GM12878 (cell line): Measurements from ENCODE around the gene MARS1. TPM values are rescaled to one million over a fixed set of nuclear protein-coding genes. Genes with fewer than 3 reads are reported as not detected.

Experiments
- ATAC-seq: fragments of 200-7000 bp; cut with Tn5 transposase; 3 replicates; pipeline ENCODE4 v1.9.1; 2020; ENCODE audit warnings: mild to moderate bottlenecking, moderate library complexity
- BruUV-seq: library from RNA; stranded (reverse); fragments of 400-500 nt; replicated peaks from 2 replicates; lab custom pipeline; 2021; lab: Mats Ljungman, UMichigan
- CTCF ChIA-PET: fragments of 300-600 bp; sonication (Branson Sonifier 250); formaldehyde crosslinking; extraction: SDS; loops from one replicate; lab custom pipeline; 2021; ENCODE audit warnings: inconsistent platforms; lab: Yijun Ruan, JAX
- POLR2A ChIA-PET: fragments of 350-600 bp; formaldehyde crosslinking; extraction: SDS; loops from one replicate; lab custom pipeline; 2021; ENCODE audit warnings: inconsistent platforms; lab: Charles Lee
- RAD21 ChIA-PET: fragments of 300-600 bp; sonication (Branson Sonifier 250); formaldehyde crosslinking; loops from one replicate; lab custom pipeline; 2023; ENCODE audit warnings: antibody characterized with exemption; ENCODE audit not compliant: unreplicated experiment; lab: Charles Lee
- SMC1A ChIA-PET: fragments of 300-600 bp; sonication (Branson Sonifier 250); formaldehyde crosslinking; loops from one replicate; lab custom pipeline; 2023; ENCODE audit not compliant: unreplicated experiment, uncharacterized antibody; lab: Charles Lee
- DNase-seq: peaks from one replicate; pipeline ENCODE4 v3.0.0-alpha.2; 2011; ENCODE audit warnings: low read depth, low spot score
- FAIRE-seq: peaks from 3 replicates; lab custom pipeline; 2011; peaks lifted over from hg19 to GRCh38; lab: Jason Lieb, UNC
- H2AFZ ChIP-seq: 2 replicates; pipeline ENCODE4 v1.6.0; 2011; ENCODE audit warnings: low read depth, low read length, control low read depth; ENCODE audit not compliant: control insufficient read depth
- H3K27ac ChIP-seq: 2 replicates; pipeline ENCODE4 v1.5.1; 2011; ENCODE audit warnings: control low read depth; ENCODE audit not compliant: control insufficient read depth, insufficient read depth
- H3K27me3 ChIP-seq, 2 experiments: replicated peaks in 1 of 2; 2 replicates each; pipeline versions ENCODE4 v1.6.0 to v1.6.1; 2011; ENCODE audit warnings: low read length in 1 of 2; ENCODE audit not compliant: control insufficient read depth in 2 of 2, insufficient read depth in 2 of 2
- H3K36me3 ChIP-seq, 2 experiments: 2 replicates each; pipeline ENCODE4 v1.5.1; 2011; ENCODE audit warnings: low read length in 1 of 2; ENCODE audit not compliant: control insufficient read depth in 2 of 2, insufficient read depth in 2 of 2
- H3K4me1 ChIP-seq: 2 replicates; pipeline ENCODE4 v1.6.1; 2011; ENCODE audit warnings: mild to moderate bottlenecking, low read length, moderate library complexity, mixed read lengths; ENCODE audit not compliant: control insufficient read depth, insufficient read depth
- H3K4me2 ChIP-seq: 2 replicates; pipeline ENCODE4 v1.6.0; 2011; ENCODE audit warnings: control low read depth; ENCODE audit not compliant: control insufficient read depth, insufficient read depth
- H3K4me3 ChIP-seq: fragments of 200-600 bp; sonication (generic); 2 replicates; pipeline ENCODE4 v1.5.1; 2016
- H3K79me2 ChIP-seq: 2 replicates; pipeline ENCODE4 v1.6.0; 2011; ENCODE audit warnings: low read length; ENCODE audit not compliant: control insufficient read depth, insufficient read depth
- H3K9ac ChIP-seq: 2 replicates; pipeline ENCODE4 v1.8.0; 2011; ENCODE audit warnings: low read length, control low read depth, mixed read lengths; ENCODE audit not compliant: control insufficient read depth, insufficient read depth
- H3K9me3 ChIP-seq: replicated peaks from 3 replicates; pipeline ENCODE4 v1.5.1; 2011; ENCODE audit warnings: mild to moderate bottlenecking, low read length; ENCODE audit not compliant: control insufficient read depth, insufficient read depth
- H4K20me1 ChIP-seq: 2 replicates; pipeline ENCODE4 v1.6.0; 2011; ENCODE audit not compliant: control insufficient read depth, insufficient read depth
- CEBPB ChIP-seq, 2 experiments: fragments of 150-350 bp in 1 of 2; IDR thresholded peaks; 2 replicates each; pipeline ENCODE4 v1.6.1; 2012 to 2014; ENCODE audit warnings: low read depth in 2 of 2, low read length in 2 of 2, borderline replicate concordance in 1 of 2, inconsistent platforms in 1 of 2
- CHD1 ChIP-seq: IDR thresholded peaks from 2 replicates; pipeline ENCODE4 v1.6.1; 2012; ENCODE audit warnings: low read depth, low read length, improper control_type of control experiment
- EED ChIP-seq: sonication (generic); IDR thresholded peaks from 2 replicates; pipeline ENCODE4 v1.6.1; 2016; ENCODE audit warnings: antibody characterized with exemption, low read depth
- ESRRA ChIP-seq: IDR thresholded peaks from 2 replicates; pipeline ENCODE4 v1.6.1; 2012; ENCODE audit warnings: mild to moderate bottlenecking, low read length, improper control_type of control experiment
- ETV6 ChIP-seq, 2 experiments: fragments of 450-650 bp in 1 of 2; IDR thresholded peaks in 1 of 2; conservative IDR thresholded peaks in 1 of 2; 2 replicates each; pipeline ENCODE4 v1.6.1; 2014; ENCODE audit warnings: antibody characterized with exemption in 1 of 2, borderline replicate concordance in 1 of 2, low read depth in 1 of 2, mild to moderate bottlenecking in 1 of 2, moderate library complexity in 1 of 2
- MXI1 ChIP-seq: fragments of 150-350 bp; IDR thresholded peaks from 2 replicates; pipeline ENCODE4 v1.6.1; 2011; ENCODE audit warnings: low read depth, mild to moderate bottlenecking, inconsistent platforms, low read length, improper control_type of control experiment
- MYB ChIP-seq: fragments of 150-350 bp; IDR thresholded peaks from 2 replicates; pipeline ENCODE4 v1.6.1; 2014; ENCODE audit warnings: mild to moderate bottlenecking, low read depth, low read length, borderline replicate concordance
- NFYA ChIP-seq: IDR thresholded peaks from 2 replicates; pipeline ENCODE4 v1.6.1; 2011; ENCODE audit warnings: low read depth, mild to moderate bottlenecking, low read length, improper control_type of control experiment, borderline replicate concordance
- NR2C2 ChIP-seq: IDR thresholded peaks from 2 replicates; pipeline ENCODE4 v1.6.1; 2011; ENCODE audit warnings: borderline replicate concordance, low read depth; ENCODE audit not compliant: control insufficient read depth, insufficient read length
- RAD51 ChIP-seq: fragments of 450-650 bp; IDR thresholded peaks from 2 replicates; pipeline ENCODE4 v1.6.1; 2016; ENCODE audit warnings: moderate library complexity, mild to moderate bottlenecking, inconsistent platforms
- SIN3A ChIP-seq: IDR thresholded peaks from 2 replicates; pipeline ENCODE4 v1.6.1; 2012; ENCODE audit warnings: low read depth, low read length, improper control_type of control experiment
- ZSCAN29 ChIP-seq: fragments of 450-650 bp; IDR thresholded peaks from 2 replicates; pipeline ENCODE4 v1.6.1; 2017; ENCODE audit warnings: mild to moderate bottlenecking, moderate library complexity
- WGBS: methylation state at CpG from one replicate; pipeline ENCODE4 v1.1.6; 2016; ENCODE audit warnings: low lambda C conversion rate; ENCODE audit not compliant: insufficient replicate concordance, insufficient coverage; ENCODE audit errors: missing lambda C conversion rate; 5-methylcytosine and 5-hydroxymethylcytosine counted together
- in situ Hi-C: fragments of 300-500 bp; cut with MboI; formaldehyde crosslinking; loops from 9 replicates; pipeline ENCODE4 v1.14.3; 2018; ENCODE audit warnings: mixed read lengths
- intact Hi-C: fragments of 100-400 bp; cut with micrococcal nuclease; formaldehyde crosslinking; loops from one replicate; pipeline ENCODE4 v1.14.2; 2022; ENCODE audit not compliant: unreplicated experiment
- polyA plus RNA-seq, 11 experiments: library from polyadenylated mRNA; depleted of rRNA in 4 of 11; unstranded in 6 of 11; stranded (reverse) in 5 of 11; fragments of >200 nt; fragmentation: Nextera tagmentation in 4 of 11; fragmentation: Illumina TruSeq in 1 of 11; extraction: Ambion mirVana in 4 of 11; extraction: Trizol in 1 of 11; gene quantifications; 1 replicate in 1 of 11; 2 replicates in 10 of 11; pipeline versions ENCODE4 v1.2.1 to v1.2.3, GENCODE V29; 2011 to 2016; ENCODE audit warnings: inconsistent platforms in 2 of 11, missing spikeins in 2 of 11, low read depth in 1 of 11
- total RNA-seq, 4 experiments: library from RNA; depleted of rRNA in 3 of 4; stranded (reverse); fragments of >200 nt in 3 of 4; fragmentation: Illumina TruSeq in 1 of 4; extraction: Trizol in 1 of 4; gene quantifications; 2 replicates each; pipeline versions ENCODE4 v1.2.1 to v1.2.3, GENCODE V29; 2013 to 2021
- TF ChIP-seq, protein P1 (sequence below): fragments of 450-650 bp; IDR thresholded peaks from 2 replicates; pipeline ENCODE4 v1.6.1; 2018; ENCODE audit warnings: mild to moderate bottlenecking, low read depth, moderate library complexity; ENCODE audit not compliant: partially characterized antibody
- TF ChIP-seq, protein P2 (sequence below): IDR thresholded peaks from 2 replicates; pipeline ENCODE4 v1.6.1; 2011; ENCODE audit warnings: mild to moderate bottlenecking, low read depth, low read length, moderate library complexity; ENCODE audit not compliant: insufficient replicate concordance
- TF ChIP-seq, protein P3 (sequence below): fragments of 450-650 bp; formaldehyde crosslinking; IDR thresholded peaks from 2 replicates; pipeline ENCODE4 v1.5.0; 2022; ENCODE audit warnings: mild to moderate bottlenecking, missing genetic modification characterization

Gene MARS1
- total and polyA plus RNA-seq, 10 of the 15 experiments (the other 5 are each of a cell fraction or from before 2014, with no cell fraction given): 72.3 to 270 (median 153) TPM

DNA sequence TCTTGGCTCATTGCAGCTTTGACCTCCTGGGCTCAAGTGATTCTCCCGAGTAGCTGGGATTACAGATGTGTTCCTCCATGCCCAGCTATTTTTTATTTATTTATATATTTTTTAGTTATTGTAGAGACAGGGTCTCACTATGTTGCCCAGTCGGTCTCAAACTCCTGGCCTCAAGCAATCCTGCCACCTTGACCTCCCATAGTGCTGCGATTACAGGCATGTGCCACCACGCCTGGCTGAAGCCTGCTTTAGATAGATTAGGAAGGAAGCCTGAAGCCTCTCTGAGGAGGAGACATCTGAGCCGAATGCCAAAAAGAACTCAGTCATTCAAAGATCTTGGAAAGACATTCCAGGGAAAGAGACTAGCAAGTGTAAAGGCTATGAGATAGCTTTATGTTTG lies 43.1 kb upstream of the MARS1 start (continued):
- TF ChIP-seq EED: no peak
- no peak for TF ChIP-seq CHD1
- no peak for TF ChIP-seq NFYA
- TF ChIP-seq, protein P1, sequence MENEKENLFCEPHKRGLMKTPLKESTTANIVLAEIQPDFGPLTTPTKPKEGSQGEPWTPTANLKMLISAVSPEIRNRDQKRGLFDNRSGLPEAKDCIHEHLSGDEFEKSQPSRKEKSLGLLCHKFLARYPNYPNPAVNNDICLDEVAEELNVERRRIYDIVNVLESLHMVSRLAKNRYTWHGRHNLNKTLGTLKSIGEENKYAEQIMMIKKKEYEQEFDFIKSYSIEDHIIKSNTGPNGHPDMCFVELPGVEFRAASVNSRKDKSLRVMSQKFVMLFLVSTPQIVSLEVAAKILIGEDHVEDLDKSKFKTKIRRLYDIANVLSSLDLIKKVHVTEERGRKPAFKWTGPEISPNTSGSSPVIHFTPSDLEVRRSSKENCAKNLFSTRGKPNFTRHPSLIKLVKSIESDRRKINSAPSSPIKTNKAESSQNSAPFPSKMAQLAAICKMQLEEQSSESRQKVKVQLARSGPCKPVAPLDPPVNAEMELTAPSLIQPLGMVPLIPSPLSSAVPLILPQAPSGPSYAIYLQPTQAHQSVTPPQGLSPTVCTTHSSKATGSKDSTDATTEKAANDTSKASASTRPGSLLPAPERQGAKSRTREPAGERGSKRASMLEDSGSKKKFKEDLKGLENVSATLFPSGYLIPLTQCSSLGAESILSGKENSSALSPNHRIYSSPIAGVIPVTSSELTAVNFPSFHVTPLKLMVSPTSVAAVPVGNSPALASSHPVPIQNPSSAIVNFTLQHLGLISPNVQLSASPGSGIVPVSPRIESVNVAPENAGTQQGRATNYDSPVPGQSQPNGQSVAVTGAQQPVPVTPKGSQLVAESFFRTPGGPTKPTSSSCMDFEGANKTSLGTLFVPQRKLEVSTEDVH: no peak
- TF ChIP-seq MYB: no peak

DNA sequence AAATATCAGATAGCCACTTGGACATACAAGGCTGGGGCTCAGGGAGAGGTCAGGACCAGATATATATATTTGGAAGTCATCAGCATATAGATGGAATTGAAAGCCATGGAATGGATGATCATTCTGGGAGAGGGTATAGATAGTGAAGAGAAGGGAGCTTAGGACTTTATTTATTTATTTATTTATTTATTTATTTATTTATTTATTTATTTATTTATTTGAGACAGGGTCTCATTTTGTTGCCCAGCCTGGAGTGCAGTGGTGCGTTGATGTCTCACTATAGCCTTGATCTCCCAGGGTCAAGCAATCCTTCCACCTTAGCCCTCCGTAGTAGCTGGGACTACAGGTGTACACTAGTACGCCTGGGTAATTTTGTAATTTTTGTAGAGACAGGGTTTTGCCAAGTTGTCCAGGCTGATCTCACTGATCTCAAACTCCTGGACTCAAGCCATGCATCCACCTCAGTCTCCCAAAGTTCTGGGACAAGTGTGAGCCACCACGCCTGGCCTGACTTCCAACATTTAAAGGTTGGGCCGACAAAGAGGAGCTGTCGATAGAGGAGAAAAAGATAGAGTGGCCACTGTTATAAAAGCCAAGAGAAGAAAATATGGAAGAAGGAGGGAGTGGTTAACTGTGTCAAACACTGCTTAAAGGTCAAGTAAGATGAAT lies 41.4 kb upstream of the MARS1 start:
- Histone ChIP-seq H2AFZ (no peak overlapping the region), H3K9me3 (no peaks in the 10 kb centered on the region; the same call in 2 of the 3 replicates), H3K36me3 (no peaks in the 10 kb centered on the region), H3K27me3 (no peaks in the 10 kb centered on the region), H3K4me2 (no peak overlapping the region), H3K79me2 (no peaks in the 10 kb centered on the region), H3K27ac (no peak overlapping the region), H4K20me1 (no peaks in the 10 kb centered on the region), H3K9ac (no peak overlapping the region), H3K4me3 (no peak overlapping the region), H3K4me1 (no peaks in the 10 kb centered on the region)
- intact Hi-C loops (no loop called here), in situ Hi-C loops (no loop called here)
- ChIA-PET SMC1A (no interaction called here), RAD21 (no interaction called here), POLR2A (interaction anchor here (0.6 to 2.3 kb wide), 3 partner anchors 9 to 695 kb away, joined by 3 to 5 read pairs (median 4); partner anchors contain the start of gene INHBE), CTCF (interaction anchor here (0.6 to 6.3 kb wide), 6 partner anchors 8 to 203 kb away, joined by 3 to 49 read pairs (median 5); partner anchors contain the start of gene INHBE)
- FAIRE-seq (no peak), DNase-seq (no peak), ATAC-seq (no peak)
- 85% methylated on average over 6 of the region's 6 CpGs for WGBS
- BruUV-seq: no TSS peak
- TF ChIP-seq CEBPB (IDR thresholded peaks at IDR 0.05; ENCODE audit: borderline replicate concordance in 1 of 2, low read depth in 2 of 2, low read length in 2 of 2) (no peak), RAD51 (no peak), ZSCAN29 (no peak), ESRRA (no peak), ETV6 (conservative IDR thresholded peaks at IDR 0.05 in 1 of 2, IDR thresholded peaks at IDR 0.05 in 1 of 2; ENCODE audit: borderline replicate concordance in 1 of 2, low read depth in 1 of 2) (no peak), NR2C2 (no peak), SIN3A (no peak), MXI1 (no peak)
- TF ChIP-seq, protein P2, sequence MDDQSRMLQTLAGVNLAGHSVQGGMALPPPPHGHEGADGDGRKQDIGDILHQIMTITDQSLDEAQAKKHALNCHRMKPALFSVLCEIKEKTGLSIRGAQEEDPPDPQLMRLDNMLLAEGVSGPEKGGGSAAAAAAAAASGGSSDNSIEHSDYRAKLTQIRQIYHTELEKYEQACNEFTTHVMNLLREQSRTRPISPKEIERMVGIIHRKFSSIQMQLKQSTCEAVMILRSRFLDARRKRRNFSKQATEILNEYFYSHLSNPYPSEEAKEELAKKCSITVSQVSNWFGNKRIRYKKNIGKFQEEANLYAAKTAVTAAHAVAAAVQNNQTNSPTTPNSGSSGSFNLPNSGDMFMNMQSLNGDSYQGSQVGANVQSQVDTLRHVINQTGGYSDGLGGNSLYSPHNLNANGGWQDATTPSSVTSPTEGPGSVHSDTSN: no peak
- TF ChIP-seq, protein P3, sequence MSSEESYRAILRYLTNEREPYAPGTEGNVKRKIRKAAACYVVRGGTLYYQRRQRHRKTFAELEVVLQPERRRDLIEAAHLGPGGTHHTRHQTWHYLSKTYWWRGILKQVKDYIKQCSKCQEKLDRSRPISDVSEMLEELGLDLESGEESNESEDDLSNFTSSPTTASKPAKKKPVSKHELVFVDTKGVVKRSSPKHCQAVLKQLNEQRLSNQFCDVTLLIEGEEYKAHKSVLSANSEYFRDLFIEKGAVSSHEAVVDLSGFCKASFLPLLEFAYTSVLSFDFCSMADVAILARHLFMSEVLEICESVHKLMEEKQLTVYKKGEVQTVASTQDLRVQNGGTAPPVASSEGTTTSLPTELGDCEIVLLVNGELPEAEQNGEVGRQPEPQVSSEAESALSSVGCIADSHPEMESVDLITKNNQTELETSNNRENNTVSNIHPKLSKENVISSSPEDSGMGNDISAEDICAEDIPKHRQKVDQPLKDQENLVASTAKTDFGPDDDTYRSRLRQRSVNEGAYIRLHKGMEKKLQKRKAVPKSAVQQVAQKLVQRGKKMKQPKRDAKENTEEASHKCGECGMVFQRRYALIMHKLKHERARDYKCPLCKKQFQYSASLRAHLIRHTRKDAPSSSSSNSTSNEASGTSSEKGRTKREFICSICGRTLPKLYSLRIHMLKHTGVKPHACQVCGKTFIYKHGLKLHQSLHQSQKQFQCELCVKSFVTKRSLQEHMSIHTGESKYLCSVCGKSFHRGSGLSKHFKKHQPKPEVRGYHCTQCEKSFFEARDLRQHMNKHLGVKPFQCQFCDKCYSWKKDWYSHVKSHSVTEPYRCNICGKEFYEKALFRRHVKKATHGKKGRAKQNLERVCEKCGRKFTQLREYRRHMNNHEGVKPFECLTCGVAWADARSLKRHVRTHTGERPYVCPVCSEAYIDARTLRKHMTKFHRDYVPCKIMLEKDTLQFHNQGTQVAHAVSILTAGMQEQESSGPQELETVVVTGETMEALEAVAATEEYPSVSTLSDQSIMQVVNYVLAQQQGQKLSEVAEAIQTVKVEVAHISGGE: no peak
